Endothelial cell of umbilical vein (primary cell): ENCODE results near the gene TPM2. TPM values are rescaled to one million over a fixed set of nuclear protein-coding genes. Genes with fewer than 3 reads are reported as not detected.
A peak's percentile ranks its signal among the peaks of the same experiment; 100 is the strongest.

Experiments
- BruUV-seq: library from RNA; stranded (reverse); fragments of 400-500 nt; replicated peaks from 2 replicates; lab custom pipeline; 2021; lab: Mats Ljungman, UMichigan
- CTCF ChIA-PET: fragments of 300-600, 350-600 bp; sonication (Branson Sonifier 250); formaldehyde crosslinking; loops from one replicate; lab custom pipeline; 2021; ENCODE audit warnings: antibody characterized with exemption, inconsistent platforms; lab: Charles Lee
- POLR2A ChIA-PET: fragments of 300-600, 350-600 bp; sonication (Branson Sonifier 250); formaldehyde crosslinking; loops from one replicate; lab custom pipeline; 2021; ENCODE audit warnings: antibody characterized with exemption, inconsistent platforms; lab: Charles Lee
- DNase-seq: peaks from one replicate; pipeline ENCODE4 v3.0.0-alpha.2; 2011; ENCODE audit warnings: low read depth, low spot score
- FAIRE-seq: peaks from 2 replicates; lab custom pipeline; 2011; peaks lifted over from hg19 to GRCh38; lab: Jason Lieb, UNC
- H2AFZ ChIP-seq: 2 replicates; pipeline ENCODE4 v1.6.0; 2012; ENCODE audit warnings: low read depth, low read length, control low read depth, inconsistent platforms
- H3K27ac ChIP-seq: 2 replicates; pipeline ENCODE4 v1.5.1; 2011; ENCODE audit warnings: low read depth, mild to moderate bottlenecking, control low read depth, low read length, moderate library complexity; ENCODE audit not compliant: insufficient read depth
- H3K27me3 ChIP-seq, 2 experiments: 2 replicates each; pipeline versions ENCODE4 v1.6.0 to v1.6.1; 2011; ENCODE audit warnings: low read length in 2 of 2, mixed read lengths in 1 of 2; ENCODE audit not compliant: control insufficient read depth in 2 of 2, insufficient read depth in 2 of 2
- H3K36me3 ChIP-seq, 2 experiments: 2 replicates in 1 of 2; 3 replicates in 1 of 2; pipeline ENCODE4 v1.5.1; 2011; ENCODE audit warnings: low read length in 2 of 2, mild to moderate bottlenecking in 1 of 2, moderate library complexity in 1 of 2; ENCODE audit not compliant: control insufficient read depth in 2 of 2, insufficient read depth in 2 of 2; ENCODE audit errors: extremely low read depth in 1 of 2
- H3K4me1 ChIP-seq: 3 replicates; pipeline ENCODE4 v1.5.1; 2011; ENCODE audit warnings: mild to moderate bottlenecking, low read length; ENCODE audit not compliant: control insufficient read depth, insufficient read depth; ENCODE audit errors: extremely low read depth
- H3K4me2 ChIP-seq: 2 replicates; pipeline ENCODE4 v1.6.1; 2011; ENCODE audit warnings: low read length, control low read depth, mixed read lengths; ENCODE audit not compliant: insufficient read depth
- H3K4me3 ChIP-seq, 3 experiments: fragments of 200-600 bp in 1 of 3; sonication (generic), shearing (Covaris generic) in 1 of 3; replicated peaks in 1 of 3; 2 replicates each; pipeline ENCODE4 v1.5.1; 2011 to 2016; ENCODE audit warnings: control low read depth in 3 of 3, low read length in 3 of 3, mild to moderate bottlenecking in 2 of 3, inconsistent platforms in 1 of 3, low read depth in 1 of 3, moderate library complexity in 1 of 3; ENCODE audit not compliant: insufficient read depth in 1 of 3
- H3K79me2 ChIP-seq: 2 replicates; pipeline ENCODE4 v1.6.0; 2012; ENCODE audit warnings: low read length, inconsistent platforms; ENCODE audit not compliant: control insufficient read depth, insufficient read depth
- H3K9ac ChIP-seq: replicated peaks from 2 replicates; pipeline ENCODE3; 2011; ENCODE audit warnings: low read length, control low read depth; ENCODE audit not compliant: insufficient read depth; ENCODE audit errors: extremely low read depth
- H3K9me1 ChIP-seq: replicated peaks from 3 replicates; pipeline ENCODE4 v1.6.0; 2011; ENCODE audit warnings: mild to moderate bottlenecking, low read length; ENCODE audit not compliant: control insufficient read depth, insufficient read depth; ENCODE audit errors: extremely low read depth
- H3K9me3 ChIP-seq: replicated peaks from 2 replicates; pipeline ENCODE4 v1.5.1; 2012; ENCODE audit warnings: low read length, inconsistent platforms; ENCODE audit not compliant: control insufficient read depth, insufficient read depth
- H4K20me1 ChIP-seq: replicated peaks from 2 replicates; pipeline ENCODE3; 2011; ENCODE audit warnings: mild to moderate bottlenecking, low read length; ENCODE audit not compliant: control insufficient read depth, insufficient read depth; ENCODE audit errors: extremely low read depth
- CTCF ChIP-seq, 2 donors: IDR thresholded peaks; 1 replicate in 1 of 2; 2 replicates in 1 of 2; pipeline ENCODE4 v1.5.1; 2011; ENCODE audit warnings: low read length in 2 of 2, mild to moderate bottlenecking in 2 of 2, moderate library complexity in 2 of 2, control low read depth in 1 of 2, inconsistent platforms in 1 of 2, low read depth in 1 of 2; ENCODE audit not compliant: insufficient read depth in 1 of 2; ENCODE audit errors: extremely low read depth in 1 of 2
- EZH2 ChIP-seq: IDR thresholded peaks from 2 replicates; pipeline ENCODE4 v1.6.1; 2012; ENCODE audit warnings: borderline replicate concordance, low read depth, mild to moderate bottlenecking, moderate library complexity, low read length, inconsistent platforms; ENCODE audit not compliant: severe bottlenecking
- FOS ChIP-seq: IDR thresholded peaks from 2 replicates; pipeline ENCODE4 v1.6.1; 2011; ENCODE audit warnings: mild to moderate bottlenecking, low read length, moderate library complexity, borderline replicate concordance; ENCODE audit not compliant: insufficient read depth
- GATA2 ChIP-seq: IDR thresholded peaks from 2 replicates; pipeline ENCODE4 v1.7.0; 2011; ENCODE audit warnings: low read depth, mild to moderate bottlenecking, moderate library complexity, mixed read lengths, low read length; ENCODE audit not compliant: insufficient read length, insufficient read depth
- JUN ChIP-seq: IDR thresholded peaks from 2 replicates; pipeline ENCODE4 v1.6.1; 2011; ENCODE audit warnings: borderline replicate concordance, low read depth; ENCODE audit not compliant: insufficient read length, insufficient read depth
- MAX ChIP-seq: IDR thresholded peaks from 2 replicates; pipeline ENCODE4 v1.6.1; 2011; ENCODE audit not compliant: insufficient read depth, insufficient read length
- MYC ChIP-seq: IDR thresholded peaks from one replicate; pipeline ENCODE4 v1.6.1; 2011; ENCODE audit warnings: mild to moderate bottlenecking, low read depth, low read length
- POLR2A ChIP-seq: IDR thresholded peaks from 2 replicates; pipeline ENCODE4 v1.6.1; 2012; ENCODE audit warnings: low read depth, mild to moderate bottlenecking, control low read depth, low read length
- POLR2AphosphoS5 ChIP-seq: IDR thresholded peaks from 2 replicates; pipeline ENCODE4 v1.6.1; 2012; ENCODE audit warnings: low read depth, mild to moderate bottlenecking, control low read depth, low read length, moderate library complexity; ENCODE audit not compliant: insufficient read depth
- dilution Hi-C: fragments of 300-500 bp; cut with MboI; formaldehyde crosslinking; loops from one replicate; pipeline ENCODE4 v1.15.0; 2019; ENCODE audit warnings: low sequenced_read_pairs; ENCODE audit not compliant: extremely low pct_ligation_motif_present
- intact Hi-C: fragments of 100-400 bp; cut with micrococcal nuclease; formaldehyde crosslinking; loops from one replicate; pipeline ENCODE4 v1.10.0; 2022
- polyA plus RNA-seq, 4 experiments: library from polyadenylated mRNA; depleted of rRNA in 3 of 4; stranded (reverse) in 3 of 4; unstranded in 1 of 4; fragments of >200 nt; gene quantifications; 2 replicates each; pipeline versions ENCODE4 v1.2.1 to v1.2.3, GENCODE V29; 2011 to 2012; ENCODE audit warnings: missing spikeins in 1 of 4
- total RNA-seq: library from RNA; stranded (reverse); gene quantifications from 2 replicates; pipeline ENCODE4 v1.2.3, GENCODE V29; 2021

Gene TPM2
- total and polyA plus RNA-seq, 2 donors (not counting 3 experiments of a cell fraction or from before 2014, with no cell fraction given), result 144 to 279 TPM

GRCh38 chr9:35675732-35676392 lies 13.9 kb downstream of the TPM2 start:
- intact Hi-C loops, result no loop called here
- H3K4me1 ChIP-seq, result peaks cover 5% of the 10 kb centered on the region
- no TSS peak for BruUV-seq
- peak overlapping the region; percentile 34 to 43 (median 40) for H3K4me3 ChIP-seq
- peak; percentile 42 for DNase-seq
- H3K27ac ChIP-seq, result no peak overlapping the region
- no peaks in the 10 kb centered on the region for H3K9me1 ChIP-seq
- no peaks in the 10 kb centered on the region for H3K9me3 ChIP-seq
- no peak for FAIRE-seq
- H4K20me1 ChIP-seq, result no peaks in the 10 kb centered on the region
- dilution Hi-C loops, result no loop called here
- H3K9ac ChIP-seq, result peak overlapping the region; percentile 46
- peaks cover 3 to 11% of the 10 kb centered on the region in 2 experiments for H3K27me3 ChIP-seq
- H3K79me2 ChIP-seq, result no peaks in the 10 kb centered on the region
- CTCF ChIA-PET, result interaction anchor here (0.9 to 2.3 kb wide), 9 partner anchors 9 to 72 kb away, joined by 3 to 15 read pairs (median 4); partner anchors contain the start of genes ARHGEF39, CCDC107, RMRP and TPM2
- H2AFZ ChIP-seq, result peak overlapping the region; percentile 96
- no peaks in the 10 kb centered on the region for H3K36me3 ChIP-seq
- POLR2A ChIA-PET, result interaction anchor here (0.6 kb wide), 1 partner anchor 15 kb away, joined by 5 read pairs; no protein-coding TSS in a partner anchor
- H3K4me2 ChIP-seq, result peak overlapping the region; percentile 61
- no peak for TF ChIP-seq GATA2
- peak; percentile 48 for TF ChIP-seq MAX
- no peak for TF ChIP-seq FOS

GRCh38 chr9:35675204-35675603 lies 14.5 kb downstream of the TPM2 start:
- no peaks in the 10 kb centered on the region for H3K79me2 ChIP-seq
- H3K4me3 ChIP-seq, result peak overlapping the region in 1 of 3 experiments; percentile 40
- TF ChIP-seq POLR2AphosphoS5 (no peak), MAX (no peak), POLR2A (no peak), JUN (no peak), FOS (no peak), GATA2 (no peak), EZH2 (no peak), MYC (no peak), CTCF (IDR thresholded peaks at IDR 0.05; ENCODE audit: extremely low read depth in 1 of 2, insufficient read depth in 1 of 2, low read depth in 1 of 2, low read length in 2 of 2) (no peak)
- H3K9ac ChIP-seq, result no peak overlapping the region
- H3K27ac ChIP-seq, result no peak overlapping the region
- H3K9me1 ChIP-seq, result no peaks in the 10 kb centered on the region
- dilution Hi-C loops (no loop called here), intact Hi-C loops (no loop called here)
- H2AFZ ChIP-seq, result peak overlapping the region; percentile 96
- peaks cover 3 to 11% of the 10 kb centered on the region in 2 experiments for H3K27me3 ChIP-seq
- H3K4me2 ChIP-seq, result peak overlapping the region; percentile 61
- no TSS peak for BruUV-seq
- peak; percentile 50 for FAIRE-seq
- POLR2A ChIA-PET, result interaction anchor here (0.6 kb wide), 1 partner anchor 15 kb away, joined by 5 read pairs; no protein-coding TSS in a partner anchor
- no peaks in the 10 kb centered on the region for H3K9me3 ChIP-seq
- H4K20me1 ChIP-seq, result no peaks in the 10 kb centered on the region
- no peak for DNase-seq
- peaks cover 5% of the 10 kb centered on the region for H3K4me1 ChIP-seq
- H3K36me3 ChIP-seq, result no peaks in the 10 kb centered on the region
- CTCF ChIA-PET, result interaction anchor here (0.9 to 2.3 kb wide), 9 partner anchors 8 to 72 kb away, joined by 3 to 15 read pairs (median 4); partner anchors contain the start of genes ARHGEF39, CCDC107, RMRP and TPM2
